Panc1 (cell line): Measurements from ENCODE around the gene CENPF. TPM values are rescaled to one million over a fixed set of nuclear protein-coding genes. Genes with fewer than 3 reads are reported as not detected.

Source experiments
- ATAC-seq: fragments of 200-7000 bp; cut with Tn5 transposase; 2 replicates; pipeline ENCODE4 v1.9.1; 2020; ENCODE audit warnings: mild to moderate bottlenecking, moderate library complexity
- BruUV-seq: library from RNA; stranded (reverse); fragments of 400-500 nt; replicated peaks from 2 replicates; lab custom pipeline; 2021; lab: Mats Ljungman, UMichigan
- CTCF ChIA-PET: fragments of 300-600 bp; sonication (Branson Sonifier 250); formaldehyde crosslinking; loops from one replicate; lab custom pipeline; 2022; ENCODE audit warnings: antibody characterized with exemption; lab: Charles Lee
- POLR2A ChIA-PET: fragments of 300-600 bp; sonication (Branson Sonifier 250); formaldehyde crosslinking; loops from one replicate; lab custom pipeline; 2022; ENCODE audit warnings: antibody characterized with exemption; lab: Charles Lee
- DNase-seq: peaks from one replicate; pipeline ENCODE4 v3.0.0-alpha.2; 2010; ENCODE audit warnings: low read depth, low spot score
- H3K27ac ChIP-seq: 2 replicates; pipeline ENCODE4 v1.5.1; 2011; ENCODE audit warnings: mild to moderate bottlenecking, low read length, inconsistent platforms
- H3K27me3 ChIP-seq: fragments of 200-500 bp; sonication (Bioruptor generic); 2 replicates; pipeline ENCODE4 v1.6.0; 2014; ENCODE audit warnings: low read length, inconsistent platforms; ENCODE audit not compliant: control insufficient read depth, insufficient read depth
- H3K36me3 ChIP-seq: fragments of 200-500 bp; sonication (Bioruptor generic); 2 replicates; pipeline ENCODE4 v1.5.1; 2014; ENCODE audit warnings: inconsistent platforms, mild to moderate bottlenecking, low read length, moderate library complexity; ENCODE audit not compliant: control insufficient read depth, insufficient read depth
- H3K4me1 ChIP-seq: 2 replicates; pipeline ENCODE4 v1.5.1; 2011; ENCODE audit warnings: inconsistent platforms, mild to moderate bottlenecking, low read length, moderate library complexity; ENCODE audit not compliant: control insufficient read depth, insufficient read depth
- H3K4me3 ChIP-seq, 2 experiments: 2 replicates each; pipeline ENCODE4 v1.5.1; 2011 to 2012; ENCODE audit warnings: low read depth in 2 of 2, low read length in 2 of 2, mild to moderate bottlenecking in 2 of 2, inconsistent platforms in 1 of 2, moderate library complexity in 1 of 2
- H3K9me3 ChIP-seq: fragments of 200-500 bp; sonication (Bioruptor generic); 2 replicates; pipeline ENCODE4 v1.5.1; 2014; ENCODE audit warnings: low read depth, mild to moderate bottlenecking, inconsistent platforms, low read length, moderate library complexity; ENCODE audit not compliant: control insufficient read depth, insufficient read depth
- CTCF ChIP-seq: fragments of 450-650 bp; IDR thresholded peaks from 2 replicates; pipeline ENCODE4 v1.5.1; 2017; ENCODE audit warnings: mild to moderate bottlenecking
- POLR2AphosphoS5 ChIP-seq: IDR thresholded peaks from 2 replicates; pipeline ENCODE4 v1.6.1; 2012; ENCODE audit warnings: mild to moderate bottlenecking, low read depth, low read length, moderate library complexity
- REST ChIP-seq, 2 experiments: IDR thresholded peaks; 2 replicates each; pipeline ENCODE4 v1.6.1; 2011 to 2012; ENCODE audit warnings: low read depth in 2 of 2, control low read depth in 1 of 2, low read length in 1 of 2, mild to moderate bottlenecking in 1 of 2, moderate library complexity in 1 of 2; ENCODE audit not compliant: insufficient read depth in 1 of 2
- SIN3A ChIP-seq: IDR thresholded peaks from 2 replicates; pipeline ENCODE4 v1.6.1; 2012; ENCODE audit warnings: low read depth, mild to moderate bottlenecking, low read length, moderate library complexity, borderline replicate concordance; ENCODE audit not compliant: insufficient read depth
- TCF7L2 ChIP-seq: IDR thresholded peaks from 2 replicates; pipeline ENCODE4 v1.6.1; 2011; ENCODE audit warnings: mild to moderate bottlenecking, low read depth, low read length, inconsistent platforms
- in situ Hi-C: cut with HindIII; loops from 2 replicates; pipeline ENCODE4 v1.10.0; 2016; ENCODE audit warnings: low sequenced_read_pairs, low pct_unique_long_range_greater_than_20kb
- intact Hi-C: fragments of 100-400 bp; cut with micrococcal nuclease; formaldehyde crosslinking; loops from one replicate; pipeline ENCODE4 v1.10.0; 2022; ENCODE audit not compliant: unreplicated experiment
- total RNA-seq: library from RNA; stranded (reverse); gene quantifications from one replicate; pipeline ENCODE4 v1.2.1, GENCODE V29; 2021; ENCODE audit not compliant: unreplicated experiment

The CENPF gene
- total RNA-seq, 1 experiment from 2014 or later, result 156 TPM

- CTCF ChIA-PET, result no interaction called here
- Histone ChIP-seq H3K9me3 (no peaks in the 10 kb centered on the region), H3K27ac (no peak overlapping the region), H3K4me3 (no peak overlapping the region), H3K4me1 (no peaks in the 10 kb centered on the region), H3K36me3 (no peaks in the 10 kb centered on the region), H3K27me3 (no peaks in the 10 kb centered on the region)
- ATAC-seq (no peak), DNase-seq (no peak)
- TF ChIP-seq SIN3A, result no peak
- no peak for TF ChIP-seq REST (IDR thresholded peaks at IDR 0.05; ENCODE audit: insufficient read depth in 1 of 2, low read depth in 2 of 2, low read length in 1 of 2)
- TF ChIP-seq CTCF, result no peak
- no peak for TF ChIP-seq POLR2AphosphoS5
- no peak for TF ChIP-seq TCF7L2
- in situ Hi-C loops, result no loop called here
- intact Hi-C loops, result no loop called here
- POLR2A ChIA-PET, result no interaction called here
- BruUV-seq, result no TSS peak
Observed at GRCh38 chr1:214685906-214686305, 82.9 kb downstream of the CENPF start.

GRCh38 chr1:214686497-214686896 is 83.5 kb downstream of the CENPF start:
- intact Hi-C loops, result no loop called here
- no TSS peak for BruUV-seq
- Histone ChIP-seq H3K9me3 (no peaks in the 10 kb centered on the region), H3K36me3 (no peaks in the 10 kb centered on the region), H3K27me3 (no peaks in the 10 kb centered on the region), H3K4me3 (no peak overlapping the region), H3K4me1 (no peaks in the 10 kb centered on the region), H3K27ac (no peak overlapping the region)
- TF ChIP-seq POLR2AphosphoS5, result no peak
- no peak for TF ChIP-seq REST (IDR thresholded peaks at IDR 0.05; ENCODE audit: insufficient read depth in 1 of 2, low read depth in 2 of 2, low read length in 1 of 2)
- no peak for TF ChIP-seq SIN3A
- TF ChIP-seq CTCF, result no peak
- no peak for TF ChIP-seq TCF7L2
- ChIA-PET CTCF (no interaction called here), POLR2A (no interaction called here)
- no peak for ATAC-seq
- no peak for DNase-seq
- in situ Hi-C loops, result no loop called here
